Activated effector memory CD4-positive, alpha-beta T cell treated with anti-CD3 and anti-CD28 coated beads, Interleukin-2, amount 50 U/mL, for 16 hours (primary cell): ENCODE data around the gene PRIMPOL.
"Not testable (repeated sequence)": the region's sequence is repeated elsewhere in the genome, so short reads cannot be mapped to it uniquely, and the experiment has no call there.

Experiments used
- DNase-seq: peaks from one replicate; pipeline ENCODE4 v3.0.0-alpha.2; 2020

PRIMPOL gene

DNA sequence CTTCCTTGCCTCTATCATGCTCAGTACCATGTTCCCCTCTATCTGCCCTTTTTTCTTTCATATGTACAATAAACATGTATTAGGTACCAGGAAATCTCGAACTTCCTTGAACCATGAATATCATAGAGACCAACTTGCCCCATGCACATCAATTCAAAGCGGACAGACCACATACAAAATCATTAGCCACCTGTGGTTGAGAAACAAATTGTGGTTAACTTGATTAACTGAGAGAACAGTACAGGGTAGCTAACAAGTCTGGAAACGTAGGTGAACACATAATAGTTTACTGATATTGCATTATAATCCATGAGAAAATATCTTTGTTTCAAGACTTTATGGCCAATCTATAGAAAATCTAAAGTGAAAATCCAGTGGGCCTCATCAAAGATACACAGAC, 8.5 kb upstream of the PRIMPOL start:
- no peak for DNase-seq

DNA sequence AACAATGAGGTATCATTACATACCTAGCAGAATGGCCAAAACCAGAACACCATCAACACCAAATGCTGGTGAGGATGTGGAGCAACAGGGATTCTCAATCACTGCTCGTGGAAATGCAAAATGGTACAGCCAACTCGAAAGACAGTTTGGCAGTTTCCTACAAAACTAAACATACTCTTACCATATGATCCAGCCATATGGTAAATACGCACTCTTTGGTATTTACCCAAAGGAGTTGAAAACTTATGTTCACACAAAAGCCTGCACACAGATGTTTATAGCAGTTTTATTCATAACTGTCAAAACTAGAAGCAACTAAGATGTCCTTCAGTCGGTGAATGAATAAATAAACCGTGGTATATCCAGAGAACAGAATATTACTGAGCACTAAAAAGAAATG, 8.1 kb upstream of the PRIMPOL start:
- DNase-seq, result no peak

DNA sequence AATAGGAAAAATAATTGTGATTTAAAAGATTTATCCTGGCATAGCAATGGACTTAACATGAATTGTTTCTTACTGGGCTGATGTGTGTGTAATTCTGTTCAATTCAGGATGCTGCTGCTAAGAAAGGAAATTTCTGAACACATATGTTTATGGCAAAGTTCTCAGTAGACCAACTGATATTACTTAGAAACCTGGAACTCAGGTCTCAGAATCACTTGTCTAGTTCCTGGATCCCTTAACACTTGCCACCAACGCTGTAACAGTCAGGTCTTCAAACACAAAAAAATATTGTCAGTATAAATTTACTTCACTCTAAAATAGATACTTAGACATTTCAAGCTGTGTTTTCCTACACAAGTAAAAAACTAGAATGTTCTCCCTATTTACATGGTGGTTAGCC, 5.8 kb upstream of the PRIMPOL start:
- DNase-seq, result no peak

DNA sequence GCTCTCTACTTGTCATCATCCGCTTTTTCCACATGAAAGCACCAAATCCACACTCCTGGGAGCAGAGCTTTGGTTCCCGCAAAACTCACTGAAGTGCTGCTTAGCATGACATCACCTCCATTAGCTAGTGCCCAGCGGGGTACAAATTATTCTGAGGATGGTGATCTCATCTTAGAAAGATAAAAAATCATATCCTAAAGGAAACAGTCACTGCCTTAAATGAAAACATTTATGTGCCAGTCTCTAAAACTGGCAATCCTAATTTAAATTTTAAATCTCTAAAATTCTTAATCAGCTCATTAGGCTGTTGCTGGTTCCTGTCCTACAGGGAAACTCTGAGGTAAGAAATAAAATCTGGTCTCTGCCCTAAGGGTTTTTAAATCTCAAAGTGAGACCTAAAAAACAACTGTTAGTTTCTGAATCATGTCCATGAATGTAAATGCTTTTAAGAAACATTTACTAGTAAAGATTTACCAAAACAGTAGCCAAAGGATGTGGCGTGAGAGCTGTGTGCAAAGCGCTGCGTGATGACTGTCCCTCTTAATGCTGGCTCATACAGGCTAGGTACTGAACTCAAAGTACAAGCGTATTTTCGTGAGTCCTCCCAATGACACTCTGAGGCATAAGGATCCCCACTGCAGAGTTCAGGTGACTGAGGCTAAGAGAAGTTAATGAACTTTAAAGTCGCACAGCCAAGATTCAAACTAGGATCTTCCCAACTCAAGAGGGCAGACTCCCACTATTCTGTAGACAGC, 4.8 kb upstream of the PRIMPOL start:
- DNase-seq, result no peak

DNA sequence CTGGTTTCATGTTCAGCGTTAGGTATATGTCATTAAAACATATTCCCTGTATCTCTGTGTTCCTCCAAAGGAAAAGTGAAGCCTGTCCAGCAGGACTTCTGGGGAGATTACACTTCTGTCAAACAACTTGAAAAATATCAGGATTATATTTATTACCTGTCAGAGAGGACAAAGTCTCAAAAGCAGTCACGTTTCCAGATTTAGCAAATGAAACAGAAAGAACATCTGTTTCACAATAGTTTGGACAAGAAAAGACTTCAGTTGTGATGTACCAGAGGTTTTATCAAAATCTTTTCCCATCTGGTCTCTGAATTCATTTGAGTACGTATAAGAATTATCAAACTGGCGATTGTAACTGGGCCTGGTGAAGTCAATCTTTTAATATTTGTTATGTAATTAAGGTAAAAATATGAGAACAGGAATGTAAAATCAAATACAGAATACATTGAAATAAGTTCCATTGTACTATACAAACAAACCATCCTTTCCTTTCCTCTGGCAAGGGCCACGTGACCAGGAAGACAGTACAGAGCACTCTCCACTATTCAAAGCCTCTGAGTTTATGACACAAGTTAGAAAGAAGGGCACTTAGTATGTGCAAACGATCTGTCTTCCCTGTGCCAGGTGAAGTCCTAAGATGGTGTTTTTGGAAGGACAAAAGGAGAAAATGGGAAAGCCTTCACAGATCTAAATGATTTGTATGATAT, 3.5 kb upstream of the PRIMPOL start:
- no peak for DNase-seq

DNA sequence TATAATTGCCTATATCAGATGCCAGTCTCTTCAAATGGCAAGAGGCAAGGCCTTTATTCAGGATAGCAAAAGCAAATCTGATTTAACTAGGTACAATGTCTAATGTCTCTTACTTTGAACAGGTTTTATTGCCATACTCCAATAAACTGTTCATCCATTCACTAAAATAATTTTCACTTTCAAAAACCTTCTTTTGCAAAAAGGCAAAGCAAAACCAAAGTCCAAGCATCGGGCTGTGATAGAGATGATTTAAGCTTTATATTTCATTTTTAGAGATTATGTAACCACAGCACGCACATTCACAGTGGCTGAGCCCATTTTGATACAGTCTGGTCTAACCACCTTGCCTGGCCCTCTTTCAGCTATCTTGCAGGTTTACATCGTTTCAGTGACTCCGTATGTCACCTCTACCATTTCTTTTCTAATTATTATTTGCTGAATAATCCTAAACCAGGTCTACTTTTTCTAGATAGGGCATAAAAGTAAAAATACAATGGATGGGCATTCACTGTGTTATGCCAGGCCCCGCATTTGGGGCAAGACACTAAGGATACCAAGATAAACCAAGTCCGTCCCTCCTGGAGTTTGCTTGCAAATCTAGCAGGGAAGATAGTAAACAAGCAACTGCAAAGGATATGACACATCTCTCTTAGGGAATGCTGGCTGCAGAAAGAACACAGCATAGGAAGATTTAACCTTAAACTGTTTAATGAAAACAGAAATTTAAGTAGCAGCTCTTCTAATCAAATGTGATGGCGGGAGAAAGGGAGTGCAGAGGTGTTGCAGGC, 2.1 kb upstream of the PRIMPOL start:
- no peak for DNase-seq

DNA sequence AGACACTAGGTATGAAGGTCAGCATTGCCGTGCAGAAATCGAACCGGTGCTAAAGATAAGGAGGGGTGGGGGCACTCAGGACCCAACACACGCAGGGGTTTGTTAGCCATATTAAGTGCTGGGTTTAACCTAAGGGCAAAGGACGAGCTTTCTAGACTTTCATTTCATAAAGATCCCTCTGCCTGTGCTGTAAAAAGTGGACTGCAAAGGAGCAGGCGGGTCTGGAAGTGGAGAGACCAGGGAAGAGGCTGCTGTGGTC, 1.6 kb upstream of the PRIMPOL start:
- no peak for DNase-seq

DNA sequence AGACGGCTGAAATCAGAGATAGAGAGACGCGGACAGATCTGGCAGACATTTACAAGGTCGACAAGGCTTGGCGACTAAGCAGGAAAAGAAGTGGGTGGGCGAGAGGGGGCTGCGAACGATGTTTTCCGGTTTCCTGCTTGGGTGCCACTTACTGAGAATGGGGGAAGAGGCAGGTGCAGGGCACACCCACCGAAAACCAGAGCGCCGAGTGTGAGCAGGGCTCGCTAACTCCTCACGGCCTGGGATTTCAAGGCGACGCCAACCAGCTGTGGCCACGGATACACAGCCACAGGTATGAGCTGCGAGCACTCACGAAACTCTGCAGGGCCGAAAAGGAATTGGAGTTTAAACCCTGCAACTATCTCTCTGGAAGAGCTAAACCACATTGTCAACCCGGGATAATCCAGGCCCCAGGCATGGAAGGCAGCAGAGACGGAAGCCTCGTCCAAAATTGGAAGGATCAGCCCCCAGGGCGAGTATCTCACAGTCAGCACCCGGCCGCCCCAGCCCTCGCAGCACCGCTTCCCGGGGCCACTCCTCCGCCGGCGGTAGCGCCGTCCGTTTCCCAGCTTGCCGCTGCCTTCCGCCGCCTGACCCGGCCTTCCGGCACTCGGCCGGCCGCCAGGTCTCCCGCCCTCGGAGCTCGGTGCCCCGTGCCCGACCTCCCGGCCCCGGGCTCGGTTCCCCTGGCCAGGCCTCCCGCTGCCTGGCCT, 1.1 kb upstream of the PRIMPOL start:
- DNase-seq, result peak; percentile 82

DNA sequence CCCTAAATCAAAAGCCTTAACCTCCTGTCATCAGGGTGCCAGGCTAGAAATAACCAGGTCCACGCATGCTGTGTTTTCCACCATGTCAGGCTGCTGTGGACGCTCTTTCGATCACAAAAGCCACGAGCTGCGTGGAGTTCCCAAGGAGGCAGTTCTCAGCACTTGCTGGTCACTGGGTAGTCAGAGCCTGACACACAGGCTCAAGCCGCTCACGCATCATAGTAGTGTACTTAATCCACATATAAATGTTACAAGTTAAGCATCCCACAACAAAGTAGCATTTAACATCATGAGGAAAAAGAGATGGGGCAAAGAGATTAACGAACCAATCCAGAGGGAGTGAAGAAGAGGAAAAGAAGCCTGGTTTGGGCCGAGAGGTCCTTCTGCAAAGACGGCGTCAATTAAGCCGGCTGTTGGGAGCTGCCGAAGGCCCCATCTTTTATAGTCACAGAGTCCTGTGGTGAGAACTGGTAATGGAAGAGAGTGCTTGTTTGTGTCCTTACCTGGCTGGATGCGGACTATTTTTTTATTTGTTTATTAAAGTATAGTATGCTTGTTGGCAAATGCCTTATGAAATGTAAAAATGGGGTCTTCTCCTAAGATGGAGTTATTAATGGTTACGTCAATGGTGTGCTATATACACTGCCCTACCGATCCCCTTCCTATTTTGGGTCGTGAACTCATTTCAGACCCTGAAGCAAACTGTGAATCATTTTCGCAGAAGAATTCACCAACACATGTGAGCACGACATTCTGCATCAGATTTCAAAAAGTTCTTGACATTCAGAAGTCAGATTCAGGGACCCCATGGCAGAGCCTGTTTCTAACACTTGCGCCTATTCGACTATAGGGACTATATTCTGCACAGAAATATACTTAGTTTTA, 675 bp downstream of the PRIMPOL start:
- DNase-seq, result no peak

DNA sequence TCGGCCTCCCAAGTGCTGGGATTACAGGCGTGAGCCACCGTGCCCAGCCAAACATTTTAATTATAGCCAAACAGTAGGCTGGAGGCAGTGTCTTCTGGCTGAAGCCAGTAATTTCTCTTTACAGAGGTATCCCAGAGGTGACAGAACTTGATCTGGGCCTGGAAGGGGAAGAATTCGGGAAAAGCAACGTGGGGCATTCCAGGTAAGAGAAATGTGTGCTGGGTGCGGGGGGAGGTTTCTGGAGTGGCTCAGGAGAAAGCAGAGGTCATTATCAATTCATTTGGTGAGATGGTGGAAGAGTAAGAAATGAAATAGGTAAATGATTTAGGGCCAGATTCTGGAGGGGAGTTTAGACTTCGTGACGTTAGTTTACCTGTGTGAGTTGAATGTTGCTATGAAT, 2.4 kb downstream of the PRIMPOL start:
- DNase-seq, result no peak

DNA sequence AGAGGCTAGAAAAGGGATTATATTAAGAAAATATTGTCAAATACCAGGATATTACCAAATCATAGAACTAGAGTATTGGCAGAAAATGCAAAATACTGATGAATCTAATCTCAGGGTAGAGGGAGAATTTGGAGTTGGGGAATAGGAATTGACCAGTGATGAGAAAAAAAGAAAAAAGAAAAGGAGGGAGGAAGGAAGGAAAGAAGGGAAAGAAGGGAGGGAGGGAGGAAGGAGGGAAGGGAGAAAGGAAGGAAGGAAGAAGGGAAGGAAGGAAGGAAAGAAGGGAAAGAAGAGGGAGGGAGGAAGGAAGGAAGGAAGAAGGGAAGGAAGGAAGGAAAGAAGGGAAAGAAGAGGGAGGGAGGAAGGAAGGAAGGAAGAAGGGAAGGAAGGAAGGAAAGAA, 3.1 kb downstream of the PRIMPOL start:
- DNase-seq, result not testable (repeated sequence)

DNA sequence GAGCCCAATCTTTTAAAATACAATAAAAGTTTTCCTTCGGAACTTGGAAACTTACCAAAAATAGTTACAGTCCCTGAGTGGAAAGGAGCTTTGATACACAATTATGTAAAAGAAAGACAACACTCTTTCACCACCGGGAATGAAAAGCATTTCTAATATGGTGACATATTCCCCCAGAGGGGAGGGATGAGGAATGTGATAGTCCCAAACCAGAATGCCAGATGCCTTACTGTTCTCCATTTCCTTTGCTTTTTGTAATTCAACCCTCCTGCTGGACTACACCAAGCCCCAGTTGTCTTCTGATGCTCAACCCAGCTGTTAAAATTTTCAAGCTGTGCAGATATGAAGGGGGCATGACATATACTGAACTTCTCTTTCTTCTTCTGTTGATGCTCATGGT, 4.1 kb downstream of the PRIMPOL start:
- no peak for DNase-seq

DNA sequence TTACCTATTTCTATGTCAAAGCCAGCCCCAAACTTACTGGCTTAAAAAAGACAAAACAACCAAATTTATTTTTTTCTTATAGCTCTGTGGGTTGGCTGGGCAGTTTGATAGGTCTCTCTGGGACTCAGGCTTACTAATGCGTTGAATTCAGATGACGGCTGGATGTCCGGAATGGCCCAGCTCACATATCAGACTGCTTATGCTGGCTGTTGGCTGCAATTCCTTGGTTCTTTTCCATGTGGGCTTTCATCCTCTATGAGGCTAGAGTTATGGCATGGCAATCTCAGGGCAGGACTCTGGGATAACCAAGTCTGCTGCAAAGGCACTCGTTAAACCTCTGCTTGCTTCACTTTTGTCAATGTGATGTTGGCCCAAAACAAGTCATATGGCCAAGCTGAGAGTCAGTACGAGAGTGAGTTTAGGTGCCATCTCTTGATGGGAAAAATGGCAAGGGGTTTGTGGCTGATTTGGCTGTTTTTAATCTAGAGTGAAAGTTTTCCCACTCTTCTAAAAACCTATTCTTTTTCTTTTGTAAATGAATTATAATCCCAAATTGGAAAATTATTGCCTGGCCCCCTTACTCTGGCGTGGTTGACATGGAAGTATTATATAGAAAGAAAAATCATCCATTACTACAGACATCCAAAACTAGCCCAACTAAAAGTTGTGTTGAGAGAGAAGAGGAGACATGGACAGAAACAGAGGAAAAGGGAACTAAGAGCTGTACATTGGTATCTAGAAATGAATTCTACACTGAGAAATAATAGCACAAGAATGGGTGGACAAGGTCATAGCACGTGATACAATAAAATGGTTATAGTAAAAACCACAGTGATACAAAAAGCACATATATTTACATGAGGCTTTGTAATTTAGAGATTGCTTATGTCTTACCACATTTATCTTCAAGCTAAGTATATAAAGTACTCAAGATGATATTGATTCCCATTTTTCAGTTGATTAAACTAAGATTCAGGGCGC, 6.6 kb downstream of the PRIMPOL start:
- no peak for DNase-seq

DNA sequence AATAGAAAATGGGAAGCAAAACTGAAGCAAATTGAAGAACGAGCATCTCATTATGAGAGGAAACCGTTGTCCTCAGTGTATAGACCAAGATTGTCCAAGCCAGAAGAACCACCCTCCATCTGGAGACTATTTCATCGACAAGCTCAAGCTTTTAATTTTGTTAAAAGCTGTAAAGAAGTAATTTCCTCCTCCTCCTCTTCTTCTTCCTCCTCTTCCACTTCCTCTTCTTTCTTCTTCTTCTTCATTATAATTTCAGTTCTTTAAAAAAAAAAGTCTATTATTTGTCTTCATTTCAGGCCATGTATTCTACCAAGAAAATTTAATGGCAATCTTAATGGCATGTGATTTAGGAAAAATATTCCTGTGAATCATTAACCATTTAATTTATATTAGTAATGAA, 7.6 kb downstream of the PRIMPOL start:
- no peak for DNase-seq

DNA sequence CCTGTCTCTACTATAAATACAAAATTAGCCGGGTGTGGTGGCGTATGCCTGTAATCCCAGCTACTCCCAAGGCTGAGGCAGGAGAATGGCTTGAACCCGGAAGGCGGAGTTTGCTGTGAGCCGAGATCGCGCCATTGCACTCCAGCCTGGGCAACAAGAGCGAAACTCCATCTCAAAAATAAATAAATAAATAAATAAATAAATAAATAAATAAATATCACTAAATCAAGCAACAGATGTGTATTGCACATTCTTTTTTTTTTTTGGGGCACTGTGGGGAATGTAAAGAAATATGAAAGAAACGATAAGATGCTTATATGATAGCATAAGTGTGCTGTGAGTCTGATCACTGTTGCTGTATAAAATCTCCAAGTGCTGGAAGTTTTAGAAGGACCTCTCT, 8.3 kb downstream of the PRIMPOL start:
- not testable (repeated sequence) for DNase-seq

DNA sequence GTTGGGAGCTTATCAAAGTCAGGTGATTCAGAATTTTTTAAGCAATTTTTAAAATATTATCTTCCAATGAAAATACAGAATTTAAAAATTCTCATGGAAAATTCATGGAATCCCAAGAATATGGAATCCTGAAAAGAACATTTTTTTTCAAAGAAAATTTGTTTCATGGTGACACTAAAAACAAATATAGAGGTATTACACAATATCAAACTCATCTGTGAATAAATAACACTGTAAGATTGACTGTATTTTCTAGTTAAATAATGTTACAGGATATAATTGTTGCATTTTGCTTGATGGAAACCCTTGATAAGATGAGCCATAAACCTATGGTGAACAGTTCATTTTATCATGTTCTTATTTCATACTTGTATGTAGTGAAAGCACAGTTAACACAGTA, 11.4 kb downstream of the PRIMPOL start:
- DNase-seq, result no peak

DNA sequence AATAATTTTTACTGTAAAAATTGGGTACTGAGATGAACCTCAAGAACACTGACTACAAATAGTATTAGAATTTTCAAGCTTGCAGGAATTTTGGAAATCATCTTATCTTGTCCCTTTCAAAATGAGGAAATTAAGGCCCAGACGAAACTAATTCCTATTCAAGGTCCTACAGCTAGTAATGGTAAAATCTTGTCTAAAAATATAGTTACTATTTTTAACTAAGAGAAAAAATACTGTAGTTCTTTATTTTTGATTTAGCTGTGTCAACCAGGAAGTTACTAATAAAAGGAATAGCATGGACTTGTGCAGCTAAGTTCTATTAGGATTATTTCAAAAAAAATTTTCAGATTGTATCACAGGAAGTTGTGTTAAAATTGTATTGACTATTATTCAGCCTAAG, 12.7 kb downstream of the PRIMPOL start:
- DNase-seq, result no peak

DNA sequence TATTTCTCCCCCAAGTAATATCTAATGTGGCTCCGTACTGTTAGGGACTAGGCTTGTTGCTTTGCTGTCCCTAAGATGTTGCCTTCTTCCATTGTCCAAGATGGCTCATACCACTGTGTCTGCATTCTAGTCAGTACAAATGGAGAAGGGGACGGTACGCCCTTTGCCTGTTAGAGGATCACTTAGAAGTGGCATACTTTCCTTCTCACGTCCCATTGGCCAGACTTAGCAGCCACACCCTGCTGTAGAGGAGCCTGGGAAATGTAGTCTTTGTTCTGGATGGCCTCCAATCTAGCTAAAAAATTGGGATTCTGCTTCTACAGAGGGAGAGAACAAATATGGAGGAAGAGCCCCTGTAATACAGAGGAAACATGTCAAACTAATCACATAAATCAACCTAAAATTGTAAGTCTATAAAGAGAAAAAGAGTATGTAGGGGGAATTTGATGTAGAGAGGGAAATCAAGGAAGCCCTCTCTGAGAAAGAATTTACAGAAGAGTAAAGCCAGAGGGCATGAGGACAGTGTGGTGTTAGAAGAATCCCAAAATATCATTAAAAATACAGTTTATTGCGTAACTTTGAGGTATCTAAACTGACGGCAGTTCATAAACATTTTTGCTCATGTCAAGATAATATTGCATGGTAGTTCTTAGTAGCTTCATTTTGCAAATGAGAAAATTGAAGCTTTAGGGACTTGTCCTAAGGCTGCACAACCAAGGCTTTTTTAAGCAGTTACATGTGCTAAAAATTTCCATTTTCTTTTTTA, 15.1 kb downstream of the PRIMPOL start:
- no peak for DNase-seq

DNA sequence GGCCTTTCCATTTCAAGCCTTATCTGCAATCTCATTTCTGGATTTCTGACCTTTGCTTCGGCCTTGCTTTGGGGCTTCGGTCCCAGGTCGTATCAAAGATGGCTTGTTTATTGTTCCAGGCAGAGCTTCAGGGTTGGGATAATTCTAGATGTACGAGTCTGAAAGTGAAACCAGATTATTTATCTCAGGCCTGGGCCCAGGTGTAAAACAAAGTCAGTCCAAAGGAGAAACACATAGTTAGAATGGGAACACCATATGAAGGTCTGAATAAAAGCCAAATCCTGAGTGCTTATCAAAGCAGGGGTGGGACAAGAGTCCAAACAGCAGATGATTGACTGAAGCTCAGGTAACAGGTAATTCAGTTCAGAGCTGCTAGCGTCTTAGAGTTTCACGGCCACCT, 17.1 kb downstream of the PRIMPOL start:
- no peak for DNase-seq

DNA sequence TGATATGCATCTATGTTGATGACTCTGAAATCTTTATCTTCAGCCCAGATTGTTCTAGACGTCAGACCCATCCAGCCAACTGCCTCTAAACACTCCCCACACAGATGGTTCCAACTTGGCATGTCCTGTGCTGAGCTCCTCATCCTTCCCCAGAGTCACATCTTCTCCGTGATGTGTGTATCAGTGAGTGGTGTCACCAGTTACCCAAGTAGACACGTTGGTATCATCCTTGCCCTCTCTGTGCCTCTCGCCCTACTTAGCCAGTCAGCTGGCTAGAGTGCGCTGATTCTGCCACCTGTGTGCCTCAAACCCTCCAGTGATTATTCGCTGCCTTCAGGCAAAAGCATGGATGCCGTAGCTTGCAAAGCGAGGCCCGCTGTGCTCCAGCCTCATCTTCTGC, 18.6 kb downstream of the PRIMPOL start:
- DNase-seq, result no peak
